Caki2 (cell line): ENCODE data around the gene MYO3B. TPM values are rescaled to one million over a fixed set of nuclear protein-coding genes. Genes with fewer than 3 reads are reported as not detected.
"Not testable (repeated sequence)": the region's sequence is repeated elsewhere in the genome, so short reads cannot be mapped to it uniquely, and the experiment has no call there.

Experiments used
- DNase-seq: peaks from one replicate; pipeline ENCODE4 v3.0.0-alpha.2; 2015; ENCODE audit warnings: low read depth
- in situ Hi-C: cut with HindIII; loops from 2 replicates; pipeline ENCODE4 v1.10.0; 2016; ENCODE audit warnings: low sequenced_read_pairs, low pct_unique_long_range_greater_than_20kb, mixed read lengths
- total RNA-seq: library from RNA; depleted of rRNA; stranded (reverse); fragments of >200 nt; shearing (Covaris generic); gene quantifications from 2 replicates; pipeline ENCODE4 v1.2.3, GENCODE V29; 2014; ENCODE audit warnings: low replicate concordance

The MYO3B gene
- total RNA-seq, 1 experiment from 2014 or later = 0.07 TPM

DNA sequence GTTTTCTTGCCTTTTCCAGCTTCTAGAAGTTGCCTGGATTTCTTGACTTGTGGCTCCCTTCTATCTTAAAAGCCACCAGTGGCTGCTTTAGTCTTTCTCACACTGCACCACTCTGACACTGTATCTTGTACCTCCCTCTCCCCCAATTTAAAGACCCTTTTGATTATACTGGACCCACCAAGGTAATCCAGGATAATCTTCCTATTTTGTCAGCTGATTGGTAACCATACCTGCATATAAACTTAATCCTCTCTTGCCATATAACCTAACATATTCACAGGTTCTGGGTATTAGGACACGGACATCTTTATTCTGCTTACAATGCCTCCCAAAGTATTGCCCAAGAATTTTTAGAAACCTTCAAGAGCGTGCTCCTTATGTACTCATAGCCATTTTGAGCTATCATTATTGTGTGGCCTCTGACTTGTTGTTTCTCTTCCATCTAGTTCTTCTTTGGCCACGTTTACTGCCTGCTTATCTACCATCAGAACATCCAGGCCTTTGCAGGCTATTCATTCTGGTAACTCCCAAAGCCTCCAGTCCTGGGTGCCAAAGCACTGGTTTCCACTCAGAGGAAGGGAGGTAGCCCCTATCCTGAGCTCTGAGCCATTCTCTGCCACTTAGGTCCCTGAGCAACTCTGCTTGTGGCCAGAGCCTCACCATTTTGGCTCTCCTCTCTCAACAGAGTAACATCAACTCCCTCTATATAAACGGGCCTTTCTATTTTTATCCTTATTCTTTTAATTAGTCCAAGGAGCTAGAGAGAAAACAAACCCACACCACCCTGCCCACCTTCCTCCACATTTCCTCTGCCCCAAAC is 70.8 kb downstream of the MYO3B start:
- in situ Hi-C loops = no loop called here

DNA sequence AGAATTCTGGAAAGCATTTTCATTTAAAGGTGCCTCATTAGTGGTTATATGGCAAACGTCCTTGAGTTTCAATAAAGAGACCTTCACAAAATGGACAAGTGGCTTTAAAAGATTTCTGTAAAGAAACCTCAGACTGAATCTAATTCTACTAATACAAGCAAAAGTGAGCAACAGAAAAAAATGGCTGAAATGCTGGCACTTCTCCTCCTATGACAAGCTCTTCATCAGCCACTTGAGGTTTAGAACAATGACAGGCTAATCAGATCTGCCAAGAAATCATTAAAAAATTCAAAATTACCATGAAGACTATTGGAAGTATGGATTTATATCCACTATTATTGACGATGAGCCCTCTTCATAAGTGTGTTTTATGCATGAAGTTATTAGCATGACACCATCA is 71.8 kb downstream of the MYO3B start:
- in situ Hi-C loops = no loop called here
- no peak for DNase-seq

More for the DNA sequence above, 70.8 kb downstream of the MYO3B start:
- DNase-seq = no peak

DNA sequence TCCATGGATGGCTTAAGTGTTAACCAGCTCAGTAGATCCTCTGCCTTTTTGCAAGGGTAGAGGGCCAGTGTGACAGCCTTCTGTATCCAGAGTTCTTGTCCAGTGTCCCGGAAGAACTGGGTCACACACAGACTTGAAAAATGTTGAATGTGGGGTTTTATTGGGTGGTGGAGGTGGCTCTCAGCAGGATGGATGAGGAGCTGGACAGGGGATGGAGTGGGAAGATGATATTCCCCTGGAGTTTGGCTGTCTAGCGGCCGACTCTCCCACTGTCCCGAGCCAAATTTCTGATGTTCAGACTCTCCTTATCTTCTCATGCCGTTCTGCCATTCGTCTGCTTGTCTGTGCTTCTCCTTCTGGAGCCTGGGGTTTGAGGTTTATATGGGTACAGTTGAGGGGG is 72.6 kb downstream of the MYO3B start:
- no peak for DNase-seq
- in situ Hi-C loops = no loop called here

DNA sequence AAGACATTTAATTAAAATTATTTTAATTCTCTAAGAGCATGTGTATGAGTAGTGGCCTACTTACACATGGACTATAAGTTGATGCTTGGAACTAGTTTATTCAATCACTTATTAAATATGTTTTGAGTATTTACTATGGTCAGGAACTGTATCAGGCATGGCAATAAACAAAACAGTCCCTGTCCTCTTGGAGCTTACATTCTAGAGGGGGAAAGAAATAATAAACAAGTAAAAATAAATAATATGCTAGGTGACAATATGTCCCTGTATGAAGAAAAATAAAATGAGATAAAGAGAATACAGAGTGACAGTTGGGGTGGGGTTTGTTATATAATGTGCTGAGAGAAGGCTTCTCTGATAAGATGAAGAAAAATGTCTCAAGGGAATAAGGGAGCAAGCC is 74.5 kb downstream of the MYO3B start:
- no peak for DNase-seq
- in situ Hi-C loops = no loop called here

DNA sequence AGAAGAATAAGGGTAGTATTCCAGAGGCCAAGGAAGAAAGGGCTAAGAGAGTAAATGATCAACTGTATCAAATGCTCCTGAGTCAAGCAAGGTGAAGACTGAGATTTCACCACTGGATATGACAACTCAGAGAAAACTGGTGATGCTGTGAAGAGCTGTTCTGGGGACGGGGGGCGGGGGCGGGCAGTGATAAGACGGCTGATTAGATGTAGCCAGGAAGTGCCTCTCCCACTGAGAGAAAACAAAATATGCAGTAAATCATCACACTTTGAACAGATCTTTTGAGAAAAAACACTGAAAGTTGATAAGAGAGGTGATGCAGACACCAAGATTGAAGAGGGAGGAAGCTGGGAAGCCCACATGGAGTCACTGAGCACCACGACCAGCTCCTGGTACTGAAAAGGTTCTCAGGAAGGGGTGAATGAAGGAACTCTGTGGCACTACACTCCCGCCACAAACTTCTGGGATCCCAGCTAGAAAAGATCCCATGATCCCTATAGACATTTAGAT is 75.8 kb downstream of the MYO3B start:
- no peak for DNase-seq
- in situ Hi-C loops = no loop called here

DNA sequence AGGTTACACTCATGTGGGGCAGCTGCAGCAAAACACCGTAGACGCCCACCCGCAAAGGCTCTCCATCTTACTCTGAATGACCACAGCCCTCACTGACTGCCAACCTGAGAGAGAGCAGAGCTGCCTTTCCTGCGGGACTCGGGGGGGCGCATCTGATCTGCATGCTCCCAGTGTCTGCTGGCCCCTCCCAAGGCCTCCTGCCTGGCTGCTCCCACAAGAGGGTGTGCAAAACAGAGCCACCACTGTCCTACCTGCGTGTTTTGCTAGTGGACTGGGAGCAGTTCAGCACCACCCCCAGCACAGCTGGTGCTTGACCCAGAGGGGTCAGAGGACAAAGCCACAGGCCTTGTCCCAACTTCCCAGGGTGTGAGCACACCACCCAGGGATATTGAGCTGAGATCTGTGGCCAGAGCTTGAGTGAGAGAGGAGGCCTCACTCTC is 76.4 kb downstream of the MYO3B start:
- DNase-seq = no peak
- in situ Hi-C loops = no loop called here

DNA sequence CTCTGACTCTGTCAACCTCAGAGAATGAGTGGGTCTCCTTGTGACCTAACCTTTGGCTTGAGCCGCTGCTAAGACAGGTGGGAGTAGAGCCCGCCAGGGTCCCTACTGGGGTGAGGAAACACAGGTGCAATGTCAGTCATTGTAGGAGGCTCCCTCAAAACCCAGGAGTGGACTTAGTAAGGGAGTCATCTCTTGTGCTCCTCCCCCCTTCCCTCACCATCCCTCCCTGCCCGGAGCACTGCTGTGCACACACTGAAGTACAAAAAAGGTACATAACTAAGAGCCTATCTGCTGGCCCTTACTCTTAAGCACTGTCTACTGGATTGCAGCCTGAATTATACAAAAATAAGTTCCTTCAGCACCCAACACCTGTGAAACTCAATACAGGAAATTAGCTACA is 77.2 kb downstream of the MYO3B start:
- no peak for DNase-seq
- in situ Hi-C loops = no loop called here

DNA sequence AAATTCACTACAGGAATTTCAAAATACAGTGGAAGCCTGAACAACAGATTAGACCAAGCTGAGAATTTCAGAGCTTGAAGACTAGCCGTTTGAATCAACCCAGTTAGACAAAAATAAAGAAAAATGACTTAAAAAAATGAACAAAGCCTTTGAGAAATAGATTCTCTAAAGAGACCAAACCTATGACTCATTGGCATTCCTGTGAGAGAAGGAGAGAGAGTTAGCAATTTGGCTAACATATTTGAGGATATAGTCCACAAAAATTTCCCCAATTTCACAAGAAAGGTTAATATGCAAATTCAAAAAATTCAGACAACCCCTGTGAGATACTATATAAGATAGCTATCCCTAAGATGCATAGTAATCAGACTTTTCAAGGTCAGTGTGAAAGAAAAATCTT is 78.0 kb downstream of the MYO3B start:
- no peak for DNase-seq
- in situ Hi-C loops = no loop called here

DNA sequence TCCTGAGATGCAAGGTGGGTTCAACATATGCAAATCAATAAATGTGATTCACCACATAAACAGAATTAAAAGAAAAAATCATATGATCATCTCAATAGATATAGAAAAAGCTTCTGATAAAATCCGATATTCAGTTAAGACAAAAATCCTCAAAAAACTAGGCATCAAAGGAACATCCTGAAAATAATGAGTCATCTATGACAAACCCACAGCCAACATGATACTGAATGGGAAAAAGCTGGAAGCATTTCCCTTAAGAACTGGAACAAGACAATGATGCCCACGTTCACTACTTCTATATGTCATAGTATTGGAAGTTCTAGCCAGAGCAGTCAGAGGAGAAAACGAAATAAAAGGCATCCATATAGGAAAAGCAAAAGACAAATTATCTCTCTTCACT is 80.4 kb downstream of the MYO3B start:
- in situ Hi-C loops = no loop called here

DNA sequence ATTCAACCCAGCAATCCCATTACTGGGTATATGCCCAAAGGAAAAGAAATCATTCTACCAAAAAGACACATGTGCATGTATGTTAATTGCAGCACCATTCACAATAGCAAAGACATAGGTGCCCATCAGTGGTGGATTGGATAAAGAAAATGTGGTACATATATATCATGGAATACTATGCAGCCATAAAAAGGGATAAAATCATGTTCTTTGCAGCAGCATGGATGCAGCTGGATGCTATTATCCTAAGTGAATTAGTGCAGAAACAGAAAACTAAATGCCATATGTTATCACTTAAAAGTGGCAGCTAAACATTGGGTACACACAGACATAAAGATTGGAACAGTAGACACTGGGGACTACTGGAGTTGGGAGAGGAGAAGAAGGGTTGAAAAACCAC is 82.2 kb downstream of the MYO3B start:
- DNase-seq = no peak
- in situ Hi-C loops = no loop called here

More for the DNA sequence above, 80.4 kb downstream of the MYO3B start:
- no peak for DNase-seq

DNA sequence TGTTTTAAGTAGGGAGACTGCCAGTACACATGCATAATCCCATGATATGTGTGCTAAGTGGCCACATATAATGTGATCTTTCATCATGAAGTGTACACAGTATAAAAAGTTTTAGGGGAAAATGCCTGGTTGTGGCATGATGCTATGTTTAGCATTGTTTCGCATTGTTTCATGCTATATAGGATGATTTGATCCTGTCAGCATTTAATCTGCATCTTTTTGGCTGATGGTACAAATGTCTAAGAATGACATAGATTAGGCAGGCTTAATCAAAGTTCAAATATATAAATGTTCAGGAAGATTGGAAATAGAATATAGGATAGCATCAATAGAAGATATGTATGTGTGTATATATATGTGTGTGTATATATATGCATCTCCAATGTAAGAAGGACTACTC is 83.6 kb downstream of the MYO3B start:
- no peak for DNase-seq
- in situ Hi-C loops = no loop called here

DNA sequence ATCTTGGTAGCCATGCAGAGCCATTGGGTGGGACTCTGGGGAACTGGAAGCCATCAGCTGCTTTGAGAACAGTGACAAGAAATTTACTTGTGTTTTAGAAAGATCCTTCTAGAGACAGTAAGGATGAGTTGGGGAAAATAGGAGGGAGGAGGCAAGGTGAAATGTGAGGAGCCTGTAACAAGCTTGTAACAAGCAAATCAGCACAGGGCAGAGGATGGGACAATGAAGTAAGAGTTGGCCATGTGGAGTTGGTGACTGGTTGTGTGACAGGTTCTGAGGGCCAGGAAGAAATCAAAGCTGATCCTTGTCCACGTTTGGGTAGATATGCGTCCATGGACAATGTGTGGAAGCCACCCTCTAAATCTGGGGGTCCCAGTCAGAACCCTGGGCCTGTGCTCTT is 84.4 kb downstream of the MYO3B start:
- DNase-seq = no peak
- in situ Hi-C loops = no loop called here

DNA sequence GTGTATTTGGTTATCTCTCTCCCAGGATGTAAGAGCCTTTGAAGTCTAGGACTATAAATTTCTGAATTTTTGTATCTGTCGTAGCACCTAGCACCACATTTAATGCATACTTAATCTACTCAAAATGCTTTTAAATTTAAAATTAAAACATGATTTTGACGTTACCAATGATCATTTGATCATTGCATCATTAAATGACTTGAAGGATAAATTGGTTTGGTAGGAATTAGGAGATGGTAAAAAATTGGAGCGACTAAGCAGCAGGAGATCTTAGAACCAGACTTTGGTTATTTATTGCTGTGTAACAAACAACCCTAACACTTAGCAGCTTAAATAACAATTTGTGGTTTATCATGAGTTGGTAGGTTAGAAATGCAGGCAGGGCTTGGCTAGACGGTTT is 84.9 kb downstream of the MYO3B start:
- in situ Hi-C loops = no loop called here
- DNase-seq = no peak

DNA sequence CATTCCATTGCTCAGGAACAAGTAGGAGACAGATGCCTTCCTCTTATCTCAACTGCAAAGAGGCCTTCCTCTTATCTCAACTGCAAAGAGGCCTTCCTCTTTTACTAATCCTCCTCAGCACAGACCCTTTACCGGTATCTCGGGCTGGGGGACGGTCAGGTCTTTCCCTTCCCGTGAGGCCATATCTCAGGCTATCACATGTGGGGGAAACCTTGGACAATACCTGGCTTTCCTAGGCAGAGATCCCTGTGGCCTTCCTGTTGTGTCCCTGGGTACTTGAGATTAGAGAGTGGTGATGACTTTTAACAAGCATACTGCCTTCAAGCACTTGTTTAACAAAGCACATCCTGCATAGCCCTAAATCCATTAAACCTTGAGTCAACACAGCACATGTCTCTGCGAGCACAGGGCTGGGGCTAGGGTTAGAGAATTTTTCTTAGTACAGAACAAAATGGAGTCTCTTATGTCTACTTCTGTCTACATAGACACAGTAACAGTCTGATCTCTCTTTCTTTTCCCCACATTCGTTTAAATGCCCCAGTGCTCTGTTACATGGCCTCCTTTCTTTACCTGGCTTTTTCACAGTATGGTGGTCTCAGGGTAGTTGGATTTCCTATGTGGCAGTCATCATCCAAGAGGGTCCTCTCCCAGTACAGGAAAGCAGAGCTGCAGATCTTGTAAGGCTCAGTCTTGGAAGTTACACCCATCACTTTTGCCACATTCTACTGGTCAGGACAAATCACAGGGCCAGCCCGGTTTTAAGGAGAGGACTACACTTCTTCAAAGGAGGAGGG is 86.0 kb downstream of the MYO3B start:
- DNase-seq, in situ Hi-C loops: not testable (repeated sequence)

DNA sequence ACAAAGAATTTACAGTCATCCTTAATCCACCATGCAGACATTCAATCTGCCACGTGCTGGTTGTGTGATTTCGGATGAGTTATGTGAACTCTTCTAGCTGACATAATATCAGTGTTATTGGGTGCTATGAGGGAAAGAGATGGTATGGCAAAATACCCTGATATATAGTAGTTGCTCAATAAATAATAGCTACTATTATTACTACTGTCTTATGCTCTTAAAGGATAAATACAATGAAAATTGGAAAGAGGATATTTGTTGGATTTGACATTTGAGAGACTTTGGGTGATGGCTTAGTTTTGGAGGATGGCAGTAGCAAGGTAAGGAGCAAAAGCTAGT is 86.5 kb downstream of the MYO3B start:
- in situ Hi-C loops = no loop called here
- DNase-seq = no peak

DNA sequence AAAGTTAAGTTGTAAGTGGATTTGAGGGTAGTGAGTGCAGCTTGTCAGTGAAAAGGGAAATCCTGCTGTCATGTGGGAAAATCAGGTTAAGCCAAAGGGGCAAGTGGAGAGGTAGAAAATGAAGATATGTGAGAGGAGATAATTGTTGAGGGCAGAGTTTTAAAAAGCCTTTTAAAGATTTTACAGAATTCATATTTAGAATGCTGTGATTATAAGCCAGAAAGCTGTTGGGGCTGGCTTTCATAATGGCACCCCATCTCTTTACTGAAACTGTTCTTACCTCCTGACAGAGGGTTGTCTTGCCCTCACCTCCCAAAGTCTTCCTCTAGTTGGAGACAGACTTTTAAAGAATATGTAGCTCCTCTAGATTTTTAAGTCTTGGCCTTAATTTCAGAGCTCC is 86.9 kb downstream of the MYO3B start:
- in situ Hi-C loops = no loop called here
- no peak for DNase-seq

DNA sequence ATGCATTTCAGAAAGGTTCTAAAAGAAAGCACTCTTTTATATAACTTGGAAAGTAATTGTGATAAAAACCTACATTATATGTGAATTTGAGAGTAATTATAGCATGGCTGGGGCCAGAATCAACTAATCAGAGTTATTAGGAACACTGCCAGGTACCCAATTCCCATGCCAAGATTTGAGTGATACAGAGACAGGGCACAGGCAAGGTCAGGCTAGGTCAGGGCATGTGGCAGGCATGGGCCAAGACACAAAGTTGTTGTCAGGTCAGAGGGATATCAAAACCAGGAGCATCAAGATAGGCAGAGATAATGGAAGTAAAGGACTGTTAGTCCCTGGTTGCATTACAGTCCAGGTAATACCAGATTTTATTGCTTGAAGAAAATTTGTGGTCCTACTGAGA is 87.4 kb downstream of the MYO3B start:
- no peak for DNase-seq
- in situ Hi-C loops = no loop called here

DNA sequence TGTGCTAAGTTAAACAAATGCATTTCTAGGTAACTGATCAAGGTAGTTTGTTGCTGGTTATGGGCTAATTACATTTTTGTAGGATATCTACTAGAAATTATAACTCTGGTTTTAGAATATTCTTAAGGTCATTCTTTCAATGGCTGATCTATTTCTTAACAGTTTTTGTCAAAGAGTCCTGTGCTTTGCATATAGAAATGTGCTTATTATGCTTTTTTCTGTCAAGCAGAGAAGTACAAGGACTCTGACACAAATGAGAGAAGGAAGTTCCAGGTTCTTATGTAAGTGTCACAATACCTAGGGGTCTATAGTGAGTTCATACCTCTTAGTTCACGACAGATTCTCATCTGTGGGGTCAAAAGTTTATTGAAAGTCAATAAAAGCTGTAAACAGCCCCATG is 88.4 kb downstream of the MYO3B start:
- in situ Hi-C loops = no loop called here
- DNase-seq = no peak

DNA sequence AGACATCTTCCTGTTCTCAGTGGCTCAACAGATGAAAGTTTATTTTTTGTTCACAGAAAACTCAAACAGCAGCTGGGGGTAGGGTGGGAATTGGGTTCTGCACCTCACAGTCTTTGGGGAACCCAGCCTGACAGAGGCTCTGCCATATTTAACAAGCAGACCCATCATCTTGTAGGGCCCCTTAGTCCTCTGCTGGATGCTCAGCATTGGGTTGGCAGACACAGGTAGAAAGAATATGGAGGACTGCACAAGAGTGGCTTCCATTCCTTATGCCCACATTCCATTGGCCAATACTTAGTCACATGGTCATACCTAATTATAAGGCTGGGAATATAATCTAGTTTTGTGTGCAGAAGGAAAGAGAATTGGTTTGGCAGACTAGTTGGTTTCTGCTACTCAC is 89.1 kb downstream of the MYO3B start:
- no peak for DNase-seq
- in situ Hi-C loops = no loop called here
